ENCODE data around the gene EIF3D. TPM values are rescaled to one million over a fixed set of nuclear protein-coding genes. Genes with fewer than 3 reads are reported as not detected.
"Not testable (repeated sequence)": the region's sequence is repeated elsewhere in the genome, so short reads cannot be mapped to it uniquely, and the experiment has no call there.

The EIF3D gene
- total RNA-seq, 4 donors from 2014 or later: 200 to 272 (median 238) TPM

DNA sequence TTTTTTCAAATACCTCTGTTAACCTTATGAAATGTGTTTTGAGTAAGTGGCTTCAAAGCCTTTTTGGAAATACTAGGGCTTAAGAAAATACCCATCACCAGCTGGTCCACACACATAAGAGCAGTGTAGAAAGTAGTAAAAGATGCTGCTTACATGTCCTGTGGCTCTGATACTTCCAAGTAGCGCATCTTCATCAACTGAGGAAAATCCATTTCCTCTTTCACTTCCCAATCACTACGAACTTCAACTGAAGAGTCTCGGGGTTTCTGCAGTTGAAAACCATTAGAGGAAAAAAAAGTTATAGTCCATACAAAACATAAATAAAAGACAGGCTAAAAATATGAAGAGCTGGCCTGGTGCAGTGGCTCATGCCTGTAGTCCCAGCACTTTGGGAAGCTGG is 8.5 kb downstream of the EIF3D start:
- no peak for DNase-seq (ENCODE audit: low spot score in 2 of 2)
- no peaks in the 10 kb centered on the region for H3K9me3 ChIP-seq
- peaks cover 2 to 100% (median 76%) of the 10 kb centered on the region in 3 donors for H3K36me3 ChIP-seq
- no peaks in the 10 kb centered on the region for H3K27me3 ChIP-seq
- 82 to 89% methylated on average over 3 of the region's 3 CpGs for WGBS, 2 donors
- no peak overlapping the region for H3K4me3 ChIP-seq
- TF ChIP-seq EP300 (IDR thresholded peaks at IDR 0.05): no peak
- TF ChIP-seq POLR2A (IDR thresholded peaks at IDR 0.05): no peak
- TF ChIP-seq, protein P1, sequence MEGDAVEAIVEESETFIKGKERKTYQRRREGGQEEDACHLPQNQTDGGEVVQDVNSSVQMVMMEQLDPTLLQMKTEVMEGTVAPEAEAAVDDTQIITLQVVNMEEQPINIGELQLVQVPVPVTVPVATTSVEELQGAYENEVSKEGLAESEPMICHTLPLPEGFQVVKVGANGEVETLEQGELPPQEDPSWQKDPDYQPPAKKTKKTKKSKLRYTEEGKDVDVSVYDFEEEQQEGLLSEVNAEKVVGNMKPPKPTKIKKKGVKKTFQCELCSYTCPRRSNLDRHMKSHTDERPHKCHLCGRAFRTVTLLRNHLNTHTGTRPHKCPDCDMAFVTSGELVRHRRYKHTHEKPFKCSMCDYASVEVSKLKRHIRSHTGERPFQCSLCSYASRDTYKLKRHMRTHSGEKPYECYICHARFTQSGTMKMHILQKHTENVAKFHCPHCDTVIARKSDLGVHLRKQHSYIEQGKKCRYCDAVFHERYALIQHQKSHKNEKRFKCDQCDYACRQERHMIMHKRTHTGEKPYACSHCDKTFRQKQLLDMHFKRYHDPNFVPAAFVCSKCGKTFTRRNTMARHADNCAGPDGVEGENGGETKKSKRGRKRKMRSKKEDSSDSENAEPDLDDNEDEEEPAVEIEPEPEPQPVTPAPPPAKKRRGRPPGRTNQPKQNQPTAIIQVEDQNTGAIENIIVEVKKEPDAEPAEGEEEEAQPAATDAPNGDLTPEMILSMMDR (IDR thresholded peaks at IDR 0.05): no peak
- no peaks in the 10 kb centered on the region for H3K4me1 ChIP-seq
- no peak overlapping the region for H3K27ac ChIP-seq

DNA sequence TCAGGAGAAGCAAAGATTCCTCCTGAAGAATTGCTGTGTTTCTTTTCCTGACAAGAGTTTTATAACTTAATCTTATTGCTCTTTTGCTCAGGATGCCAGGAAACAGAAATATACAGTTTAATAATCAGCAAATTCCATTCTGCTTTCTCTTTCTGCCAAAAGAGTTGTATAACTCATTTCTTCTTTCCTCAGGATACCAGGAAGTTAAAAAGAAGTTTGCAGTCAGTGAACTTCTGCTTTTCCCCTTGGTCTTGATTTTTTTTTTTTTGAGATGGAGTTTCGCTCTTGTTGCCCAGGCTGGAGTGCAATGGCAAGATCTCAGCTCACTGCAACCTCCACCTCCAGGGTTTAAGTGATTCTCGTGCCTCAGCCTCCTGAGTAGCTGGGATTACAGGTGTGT is 9.1 kb downstream of the EIF3D start:
- not testable (repeated sequence) for DNase-seq (ENCODE audit: low spot score in 2 of 2); H3K27ac ChIP-seq; H3K9me3 ChIP-seq; H3K27me3 ChIP-seq; H3K4me1 ChIP-seq; H3K4me3 ChIP-seq
- H3K36me3 ChIP-seq: peaks cover 2 to 100% (median 75%) of the 10 kb centered on the region in 3 donors
- 85 to 90% methylated on average over 2 of the region's 2 CpGs for WGBS, 2 donors

- Histone ChIP-seq H3K27ac (no peak overlapping the region), H3K4me1 (no peaks in the 10 kb centered on the region), H3K9me3 (no peaks in the 10 kb centered on the region), H3K27me3 (no peaks in the 10 kb centered on the region), H3K36me3 (peaks cover 4 to 98% (median 77%) of the 10 kb centered on the region in 3 donors), H3K4me3 (no peak overlapping the region)
- TF ChIP-seq, protein P1 (IDR thresholded peaks at IDR 0.05): no peak
- TF ChIP-seq EP300 (IDR thresholded peaks at IDR 0.05) (no peak), POLR2A (IDR thresholded peaks at IDR 0.05) (no peak)
- 78 to 87% methylated on average over 1 of the region's 1 CpG for WGBS, 2 donors
- DNase-seq (ENCODE audit: low spot score in 2 of 2): no peak
Observed at GRCh38 chr22:36514766-36515165, 14.2 kb downstream of the EIF3D start.

GRCh38 chr22:36512991-36513390 is 16.0 kb downstream of the EIF3D start:
- H3K4me1 ChIP-seq: no peaks in the 10 kb centered on the region
- DNase-seq (ENCODE audit: low spot score in 2 of 2): no peak
- TF ChIP-seq, protein P1 (IDR thresholded peaks at IDR 0.05): no peak
- no peak for TF ChIP-seq POLR2A (IDR thresholded peaks at IDR 0.05)
- TF ChIP-seq EP300 (IDR thresholded peaks at IDR 0.05): no peak
- H3K4me3 ChIP-seq: no peak overlapping the region
- H3K9me3 ChIP-seq: no peaks in the 10 kb centered on the region
- H3K27ac ChIP-seq: no peak overlapping the region
- peaks cover 4 to 84% (median 59%) of the 10 kb centered on the region in 3 donors for H3K36me3 ChIP-seq
- 75 to 84% methylated on average over 4 of the region's 4 CpGs for WGBS, 2 donors
- H3K27me3 ChIP-seq: no peaks in the 10 kb centered on the region

- TF ChIP-seq POLR2A (IDR thresholded peaks at IDR 0.05): no peak
- TF ChIP-seq EP300 (IDR thresholded peaks at IDR 0.05): no peak
- TF ChIP-seq, protein P1 (IDR thresholded peaks at IDR 0.05): no peak
- DNase-seq (ENCODE audit: low spot score in 2 of 2): no peak
- Histone ChIP-seq H3K9me3 (no peaks in the 10 kb centered on the region), H3K4me3 (no peak overlapping the region), H3K27ac (no peak overlapping the region), H3K27me3 (no peaks in the 10 kb centered on the region), H3K4me1 (peaks cover 0 to 4% (median 1%) of the 10 kb centered on the region in 4 donors), H3K36me3 (peaks cover 2 to 77% (median 53%) of the 10 kb centered on the region in 3 donors)
- WGBS, 2 donors: 88 to 95% methylated on average over 7 to 8 of the region's 8 CpGs
Observed at GRCh38 chr22:36512333-36512732, 16.6 kb downstream of the EIF3D start.
